RWPE1 (cell line): ENCODE measurements around the gene RAB40C.

Experiments
- CTCF ChIA-PET: fragments of 350-600 bp; sonication (Branson Sonifier 250); formaldehyde crosslinking; extraction: SDS; loops from one replicate; lab custom pipeline; 2021; lab: Yijun Ruan, JAX
- POLR2A ChIA-PET: fragments of 400-600 bp; formaldehyde crosslinking; extraction: SDS; loops from one replicate; lab custom pipeline; 2020; ENCODE audit warnings: antibody characterized with exemption; ENCODE audit not compliant: low non-redundant PET; lab: Yijun Ruan, JAX
- DNase-seq: peaks from one replicate; pipeline ENCODE4 v3.0.0; 2012; ENCODE audit warnings: low spot score
- H3K27ac ChIP-seq: fragments of 450-650 bp; 2 replicates; pipeline ENCODE4 v1.5.1; 2017
- TF ChIP-seq, protein P1 (sequence below): fragments of 450-650 bp; conservative IDR thresholded peaks from 2 replicates; pipeline ENCODE4 v1.5.1; 2017; ENCODE audit warnings: low read depth, mild to moderate bottlenecking

Gene RAB40C

DNA sequence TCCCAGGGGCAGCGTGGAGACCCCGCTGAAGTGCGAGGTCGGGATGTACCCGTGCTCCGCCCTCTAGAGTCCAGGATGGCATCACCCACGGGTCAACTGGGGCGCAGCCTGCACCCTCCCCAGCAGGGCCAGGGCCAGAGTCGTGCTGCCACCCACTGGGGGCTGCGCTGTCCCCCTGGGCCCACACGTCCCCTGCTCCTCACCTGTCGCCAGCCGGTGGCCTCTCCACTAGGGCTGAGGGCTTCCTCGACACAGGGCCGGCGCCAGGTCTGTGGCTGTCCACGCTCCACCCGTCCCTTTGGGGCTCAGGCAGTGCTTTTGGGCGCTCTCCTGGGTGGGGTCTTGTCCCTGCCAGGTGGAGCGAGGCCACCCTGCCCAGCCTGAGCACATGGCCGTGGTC, 41.3 kb upstream of the RAB40C start:
- DNase-seq = no peak
- ChIA-PET POLR2A (no interaction called here), CTCF (no interaction called here)
- TF ChIP-seq, protein P1, sequence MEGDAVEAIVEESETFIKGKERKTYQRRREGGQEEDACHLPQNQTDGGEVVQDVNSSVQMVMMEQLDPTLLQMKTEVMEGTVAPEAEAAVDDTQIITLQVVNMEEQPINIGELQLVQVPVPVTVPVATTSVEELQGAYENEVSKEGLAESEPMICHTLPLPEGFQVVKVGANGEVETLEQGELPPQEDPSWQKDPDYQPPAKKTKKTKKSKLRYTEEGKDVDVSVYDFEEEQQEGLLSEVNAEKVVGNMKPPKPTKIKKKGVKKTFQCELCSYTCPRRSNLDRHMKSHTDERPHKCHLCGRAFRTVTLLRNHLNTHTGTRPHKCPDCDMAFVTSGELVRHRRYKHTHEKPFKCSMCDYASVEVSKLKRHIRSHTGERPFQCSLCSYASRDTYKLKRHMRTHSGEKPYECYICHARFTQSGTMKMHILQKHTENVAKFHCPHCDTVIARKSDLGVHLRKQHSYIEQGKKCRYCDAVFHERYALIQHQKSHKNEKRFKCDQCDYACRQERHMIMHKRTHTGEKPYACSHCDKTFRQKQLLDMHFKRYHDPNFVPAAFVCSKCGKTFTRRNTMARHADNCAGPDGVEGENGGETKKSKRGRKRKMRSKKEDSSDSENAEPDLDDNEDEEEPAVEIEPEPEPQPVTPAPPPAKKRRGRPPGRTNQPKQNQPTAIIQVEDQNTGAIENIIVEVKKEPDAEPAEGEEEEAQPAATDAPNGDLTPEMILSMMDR = no peak
- no peak overlapping the region for H3K27ac ChIP-seq

DNA sequence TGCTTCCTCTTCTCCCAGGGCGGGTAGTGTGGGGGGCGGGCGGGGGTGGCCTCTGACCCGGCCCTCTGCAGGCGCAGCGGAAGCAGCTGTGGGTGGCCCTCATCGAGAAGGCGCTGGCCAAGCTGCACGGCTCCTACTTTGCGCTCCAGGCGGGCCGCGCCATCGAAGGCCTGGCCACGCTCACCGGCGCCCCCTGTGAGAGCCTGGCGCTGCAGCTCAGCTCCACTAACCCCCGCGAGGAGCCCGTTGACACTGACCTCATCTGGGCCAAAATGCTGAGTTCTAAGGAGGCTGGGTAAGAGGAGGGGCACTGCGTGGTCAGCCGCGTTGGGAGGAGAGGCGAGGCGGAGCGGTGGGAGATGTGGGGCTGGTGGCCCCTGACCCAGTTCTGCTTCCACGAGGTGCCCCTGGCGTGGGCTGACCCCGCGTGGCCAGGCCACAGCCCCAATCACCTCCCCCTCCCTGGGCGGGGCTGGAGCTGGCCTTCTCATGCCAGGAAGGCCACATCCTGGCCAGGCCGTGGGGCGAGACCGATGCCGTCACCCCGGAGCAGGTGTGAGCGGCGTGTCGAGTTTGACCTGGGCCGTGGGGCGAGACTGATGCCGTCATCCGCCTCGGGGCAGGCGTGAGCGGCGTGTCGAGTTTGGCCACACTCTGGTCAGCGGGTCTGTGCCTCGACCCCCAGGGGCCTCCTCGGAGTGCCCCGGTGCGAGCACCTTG, 40.2 kb upstream of the RAB40C start:
- CTCF ChIA-PET = interaction anchor here (0.5 to 0.6 kb wide), 2 partner anchors 166 to 199 kb away, joined by 3 to 4 read pairs; no protein-coding TSS in a partner anchor
- no peak overlapping the region for H3K27ac ChIP-seq
- POLR2A ChIA-PET = no interaction called here
- TF ChIP-seq, protein P1 = no peak; the same call in 1 of the 2 replicates
- no peak for DNase-seq

DNA sequence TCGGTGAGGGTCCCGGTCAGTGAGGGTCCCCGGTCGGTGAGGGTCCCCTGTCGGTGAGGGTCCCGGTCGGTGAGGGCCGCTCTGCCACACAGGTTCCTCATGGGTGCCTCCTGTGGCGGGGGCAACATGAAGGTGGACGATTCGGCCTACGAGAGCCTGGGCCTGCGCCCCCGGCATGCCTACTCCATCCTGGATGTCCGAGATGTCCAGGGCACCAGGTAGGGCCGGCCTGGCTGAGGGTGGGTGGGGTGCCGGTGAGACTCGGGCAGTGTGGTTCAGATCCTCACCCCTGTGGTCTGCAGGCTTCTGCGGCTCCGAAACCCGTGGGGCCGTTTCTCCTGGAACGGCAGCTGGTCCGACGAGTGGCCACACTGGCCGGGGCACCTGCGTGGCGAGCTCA, 38.7 kb upstream of the RAB40C start:
- ChIA-PET POLR2A (no interaction called here), CTCF (no interaction called here)
- H3K27ac ChIP-seq = peak overlapping the region; percentile 99
- TF ChIP-seq, protein P1 = no peak
- DNase-seq = no peak

DNA sequence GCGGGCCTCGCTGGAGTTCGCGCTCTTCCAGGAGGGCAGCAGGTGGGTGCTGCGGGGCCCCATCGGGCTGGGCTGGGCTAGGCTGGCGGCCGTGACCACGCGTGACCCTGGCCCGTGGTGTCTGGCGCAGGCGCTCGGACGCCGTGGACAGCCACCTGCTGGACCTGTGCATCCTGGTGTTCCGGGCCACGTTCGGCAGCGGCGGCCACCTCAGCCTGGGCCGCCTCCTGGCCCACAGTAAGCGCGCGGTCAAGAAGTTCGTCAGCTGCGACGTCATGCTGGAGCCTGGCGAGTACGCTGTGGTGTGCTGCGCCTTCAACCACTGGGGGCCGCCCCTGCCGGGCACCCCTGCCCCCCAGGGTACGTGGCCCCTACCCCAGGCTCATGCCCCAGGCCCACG, 37.7 kb upstream of the RAB40C start:
- H3K27ac ChIP-seq = peak overlapping the region; percentile 99
- no peak for DNase-seq
- CTCF ChIA-PET = no interaction called here
- POLR2A ChIA-PET = no interaction called here
- TF ChIP-seq, protein P1 = no peak

DNA sequence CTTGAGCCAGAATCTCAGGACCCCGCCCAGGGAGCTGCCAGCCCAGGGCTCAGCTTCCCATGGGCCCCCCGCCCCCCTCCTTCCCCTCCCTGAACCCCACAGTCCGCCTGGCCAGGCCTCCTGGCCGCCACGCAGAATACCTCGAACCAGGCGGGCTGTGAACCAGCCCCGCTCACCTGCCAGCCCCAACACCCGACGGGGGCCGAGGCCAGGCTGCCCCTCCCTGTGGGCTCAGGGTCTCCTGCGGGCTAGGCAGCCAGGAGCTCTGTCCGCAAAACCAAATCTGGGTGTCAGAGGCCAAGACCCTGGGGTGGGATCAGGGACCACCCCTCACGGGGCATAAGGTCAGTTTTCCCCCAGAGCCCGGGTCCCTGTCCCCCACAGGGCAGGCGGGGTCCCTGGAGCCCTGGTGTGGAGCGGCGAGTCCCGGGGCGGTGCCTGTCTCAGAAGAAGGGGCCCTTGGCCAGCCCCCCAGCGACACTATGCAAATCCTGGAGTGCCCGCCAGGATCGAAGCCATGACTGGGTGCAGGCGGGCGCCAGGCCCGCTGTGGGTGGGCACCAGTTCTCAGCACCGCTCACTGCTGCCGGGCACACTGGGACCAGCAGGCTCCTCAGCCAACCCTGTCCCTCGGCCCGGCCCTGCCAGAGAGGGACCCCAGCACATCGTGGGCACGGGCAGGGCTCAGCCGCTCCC, 36.1 kb upstream of the RAB40C start:
- no peak for DNase-seq
- ChIA-PET CTCF (interaction anchor here (0.6 kb wide), 1 partner anchor 21 kb away, joined by 3 read pairs; no protein-coding TSS in a partner anchor), POLR2A (no interaction called here)
- H3K27ac ChIP-seq = peak overlapping the region; percentile 99
- TF ChIP-seq, protein P1 = no peak

DNA sequence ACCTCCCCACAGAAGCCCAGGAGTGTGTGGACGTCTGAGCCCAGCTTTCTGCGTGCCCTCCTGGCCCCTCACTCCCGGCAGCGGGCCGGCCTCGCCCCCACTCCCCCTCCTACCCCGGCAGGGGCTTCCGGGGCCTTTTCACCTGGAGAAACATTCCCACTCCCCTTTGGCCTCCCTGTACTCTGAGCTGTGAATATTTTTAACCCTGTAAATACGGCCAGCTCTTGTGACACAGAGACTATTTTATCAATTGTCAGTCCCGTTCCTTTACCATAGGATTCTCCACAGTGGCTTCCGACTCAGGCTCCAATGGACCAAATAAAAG, 35.6 kb upstream of the RAB40C start:
- ChIA-PET POLR2A (interaction anchor here (1.3 kb wide), 1 partner anchor 27 kb away, joined by 3 read pairs; the partner anchor contains the start of gene CAPN15), CTCF (interaction anchor here (0.6 kb wide), 1 partner anchor 20 kb away, joined by 3 read pairs; no protein-coding TSS in a partner anchor)
- DNase-seq = no peak
- peak overlapping the region; percentile 99 for H3K27ac ChIP-seq
- TF ChIP-seq, protein P1 = no peak
